COLO668 (cell line): Measurements from ENCODE around the gene CDH11.

Source experiments
- DNase-seq: peaks from one replicate; lab custom pipeline; 2025; ENCODE audit not compliant: unreplicated experiment; lab: John Stamatoyannopoulos, UW

CDH11 gene, protein sequence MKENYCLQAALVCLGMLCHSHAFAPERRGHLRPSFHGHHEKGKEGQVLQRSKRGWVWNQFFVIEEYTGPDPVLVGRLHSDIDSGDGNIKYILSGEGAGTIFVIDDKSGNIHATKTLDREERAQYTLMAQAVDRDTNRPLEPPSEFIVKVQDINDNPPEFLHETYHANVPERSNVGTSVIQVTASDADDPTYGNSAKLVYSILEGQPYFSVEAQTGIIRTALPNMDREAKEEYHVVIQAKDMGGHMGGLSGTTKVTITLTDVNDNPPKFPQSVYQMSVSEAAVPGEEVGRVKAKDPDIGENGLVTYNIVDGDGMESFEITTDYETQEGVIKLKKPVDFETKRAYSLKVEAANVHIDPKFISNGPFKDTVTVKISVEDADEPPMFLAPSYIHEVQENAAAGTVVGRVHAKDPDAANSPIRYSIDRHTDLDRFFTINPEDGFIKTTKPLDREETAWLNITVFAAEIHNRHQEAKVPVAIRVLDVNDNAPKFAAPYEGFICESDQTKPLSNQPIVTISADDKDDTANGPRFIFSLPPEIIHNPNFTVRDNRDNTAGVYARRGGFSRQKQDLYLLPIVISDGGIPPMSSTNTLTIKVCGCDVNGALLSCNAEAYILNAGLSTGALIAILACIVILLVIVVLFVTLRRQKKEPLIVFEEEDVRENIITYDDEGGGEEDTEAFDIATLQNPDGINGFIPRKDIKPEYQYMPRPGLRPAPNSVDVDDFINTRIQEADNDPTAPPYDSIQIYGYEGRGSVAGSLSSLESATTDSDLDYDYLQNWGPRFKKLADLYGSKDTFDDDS

DNA sequence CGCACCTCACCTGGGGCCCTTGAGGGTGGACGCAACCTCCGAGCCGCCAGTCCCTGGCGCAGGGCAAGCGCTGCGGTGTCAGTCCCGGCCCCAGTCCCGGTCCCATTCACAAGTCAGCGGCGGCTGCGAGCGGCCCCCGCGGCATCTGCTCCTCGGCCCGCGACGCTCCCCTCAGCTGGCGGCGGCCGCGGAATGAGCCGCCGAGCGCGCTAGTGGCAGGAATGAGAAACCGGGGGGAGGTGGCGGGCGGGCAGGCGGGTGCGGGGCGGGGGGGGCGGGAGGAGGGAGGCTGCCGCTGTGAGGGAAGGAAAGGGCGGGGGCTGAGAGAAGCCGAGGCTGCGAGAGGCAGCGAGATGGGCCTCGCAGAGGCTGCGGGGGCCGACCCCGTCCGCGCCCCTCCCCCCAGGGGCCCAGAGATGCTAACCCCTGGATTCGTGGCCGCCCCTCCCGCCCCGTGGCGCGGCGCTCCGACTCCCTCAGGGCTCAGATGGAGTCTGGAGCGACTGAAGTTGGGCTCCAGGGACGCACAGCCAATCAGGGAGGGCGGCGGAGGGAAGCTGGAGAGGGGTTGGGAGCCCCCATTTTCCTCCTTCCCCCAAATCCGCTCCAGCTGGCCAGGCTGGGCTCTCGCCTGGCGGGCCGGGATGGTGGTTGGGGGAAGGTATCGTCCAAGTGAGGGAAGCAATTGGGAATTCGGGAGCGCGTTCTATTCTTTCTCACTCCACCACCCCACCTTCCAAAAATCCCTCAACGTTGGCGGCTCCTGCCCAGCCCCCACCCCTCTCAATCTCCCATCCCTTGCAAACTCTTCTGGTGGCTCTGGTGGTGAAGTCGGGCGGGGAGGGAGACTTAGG lies at the start of gene CDH11:
Gene CDH11 (minus strand): TSS at position 194 of the 854 bp plus-strand sequence. CDS start 117,194 bp downstream, outside the sequence.
- DNase-seq = peak; percentile 53

GRCh38 chr16:65154321-65154720 lies 32.5 kb upstream of the CDH11 start:
- DNase-seq = no peak

- DNase-seq = no peak
These were observed 31.7 kb upstream of the CDH11 start for GRCh38 chr16:65153365-65154105.

- DNase-seq = no peak
These were observed 26.9 kb upstream of the CDH11 start for GRCh38 chr16:65148804-65149203.

DNA sequence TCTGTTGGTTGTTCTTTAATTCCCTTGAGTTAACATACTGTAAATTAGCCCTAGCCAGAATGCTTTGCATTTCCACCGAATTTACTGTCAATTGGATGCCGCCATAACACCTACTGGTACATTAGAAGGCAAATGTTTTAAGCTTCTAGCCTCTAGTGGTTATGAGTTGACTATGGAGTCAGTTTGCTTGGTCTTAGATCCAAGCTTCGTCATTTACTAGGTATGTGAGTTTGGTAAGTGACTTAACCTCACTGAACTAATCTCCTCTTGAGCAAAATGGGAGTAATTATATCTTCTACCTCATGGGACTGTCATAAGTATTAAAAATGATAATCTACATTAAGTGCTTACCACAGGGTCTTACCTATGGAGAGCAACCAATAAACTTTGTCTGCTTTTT lies 20.4 kb upstream of the CDH11 start:
- DNase-seq = no peak

DNA sequence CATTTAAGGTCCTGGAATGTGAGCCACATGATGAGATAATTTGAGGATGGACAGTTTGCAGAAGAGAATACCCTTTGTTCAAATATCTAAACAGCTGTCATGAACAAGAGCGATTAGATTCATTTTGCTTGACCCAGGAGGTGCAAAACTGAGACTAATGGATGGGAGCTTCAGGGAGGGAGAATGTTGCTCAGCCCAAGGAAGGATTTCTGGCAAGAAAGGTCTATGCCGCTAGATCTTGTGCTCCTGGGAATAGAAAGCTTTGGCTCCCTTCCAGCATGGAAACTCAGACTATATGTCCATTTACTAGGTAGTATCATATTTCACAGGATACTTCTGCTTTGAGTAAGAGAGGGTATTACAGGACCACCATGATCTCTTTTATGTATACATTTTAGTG lies 14.8 kb upstream of the CDH11 start:
- no peak for DNase-seq

- no peak for DNase-seq
These were observed 5.2 kb upstream of the CDH11 start for GRCh38 chr16:65126845-65127624.

GRCh38 chr16:65125871-65126270 lies 4.0 kb upstream of the CDH11 start:
- no peak for DNase-seq

DNA sequence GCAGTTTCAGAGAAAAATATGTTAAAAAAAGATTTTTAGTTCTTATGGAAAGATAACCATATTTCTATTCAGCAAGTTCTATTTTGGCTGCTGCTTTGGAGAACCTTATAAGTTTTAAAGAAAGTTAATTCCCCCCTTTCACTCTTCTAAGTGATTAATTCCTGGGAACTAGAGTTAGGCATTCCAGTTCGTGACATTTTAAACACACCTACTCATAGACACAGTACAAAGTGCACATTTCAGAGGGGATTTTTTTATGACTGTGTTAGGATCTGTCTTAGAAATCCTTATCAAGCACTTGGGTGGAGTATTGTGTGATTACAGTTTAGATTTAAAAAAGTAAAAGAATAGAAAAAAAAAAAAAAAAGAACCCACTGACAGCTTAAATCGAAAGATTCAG lies 3.5 kb upstream of the CDH11 start:
- DNase-seq = no peak

GRCh38 chr16:65124596-65124995 lies 2.7 kb upstream of the CDH11 start:
- DNase-seq = no peak

DNA sequence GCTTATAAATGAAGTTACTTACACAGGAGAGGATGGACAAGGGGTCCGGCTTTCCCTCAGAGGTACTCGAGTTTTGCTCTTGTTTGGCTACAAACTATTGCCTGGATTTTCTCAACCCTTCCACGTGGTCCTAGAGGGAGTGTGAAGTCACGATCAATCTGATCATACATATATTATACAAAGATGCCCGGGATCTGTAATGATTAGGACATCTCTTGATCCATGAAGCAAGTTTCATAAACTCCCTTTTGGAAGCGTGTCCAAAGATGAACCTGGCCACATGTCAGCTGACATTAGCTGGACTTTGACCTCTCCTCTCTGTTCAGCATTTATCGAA lies 2.3 kb upstream of the CDH11 start:
- no peak for DNase-seq

GRCh38 chr16:65123396-65124211 lies 1.7 kb upstream of the CDH11 start:
- no peak for DNase-seq

GRCh38 chr16:65122724-65123395 lies 997 bp upstream of the CDH11 start:
- DNase-seq = peak; percentile 25

GRCh38 chr16:65120831-65121721 lies 787 bp downstream of the CDH11 start:
- DNase-seq = peak; percentile 36

- no peak for DNase-seq
These were observed 1.4 kb downstream of the CDH11 start for GRCh38 chr16:65120461-65120830.

DNA sequence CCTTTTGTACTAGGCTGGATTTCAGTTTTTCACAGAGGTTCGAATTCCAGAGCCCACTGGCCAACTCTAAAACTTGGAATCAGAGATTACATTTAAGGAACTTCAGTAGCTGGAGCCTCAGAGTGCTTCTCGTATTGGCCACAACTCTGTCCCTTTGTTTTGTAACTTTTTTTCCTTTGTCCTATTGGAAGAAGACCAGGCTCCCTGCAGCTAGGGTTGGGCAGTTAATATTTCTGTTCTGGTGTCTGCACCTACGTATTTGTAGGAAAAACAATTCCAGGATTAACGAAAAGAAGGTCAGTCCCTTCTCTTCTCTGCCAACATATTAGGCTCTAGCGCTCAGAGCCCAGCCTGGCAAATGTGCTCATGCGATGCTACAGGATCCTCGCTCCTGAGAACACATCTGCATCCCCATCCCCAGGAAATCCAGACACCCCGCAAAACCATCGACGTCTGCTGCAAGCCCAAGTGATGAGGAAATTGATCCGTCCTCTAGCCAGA lies 1.9 kb downstream of the CDH11 start:
- no peak for DNase-seq

DNA sequence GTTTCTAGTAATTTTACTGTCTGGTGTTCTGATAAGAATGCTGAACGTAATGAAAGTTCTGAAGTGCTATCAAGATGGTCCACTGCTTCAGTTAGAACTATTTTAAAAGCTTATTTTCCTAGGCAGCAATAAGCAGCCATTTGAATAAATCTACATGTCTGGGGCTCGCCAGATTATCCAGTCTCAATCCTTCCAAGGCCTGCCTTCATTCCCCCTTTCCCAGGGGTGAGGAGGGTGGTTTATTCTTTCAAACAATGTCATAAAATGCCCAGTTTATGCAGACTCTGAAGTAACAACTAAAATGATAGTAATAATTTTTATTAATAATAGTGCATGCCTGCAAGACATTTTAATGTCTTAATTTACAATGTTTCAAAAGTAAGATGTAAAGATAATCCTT lies 2.4 kb downstream of the CDH11 start:
- no peak for DNase-seq
